ENCODE measurements around the gene SNRPF. TPM values are rescaled to one million over a fixed set of nuclear protein-coding genes. Genes with fewer than 3 reads are reported as not detected.

SNRPF gene
- total RNA-seq, 4 donors from 2014 or later = 3.8 to 13.9 (median 4.1) TPM

GRCh38 chr12:95830335-95831089 lies 28.2 kb upstream of the SNRPF start:
- no peak for TF ChIP-seq CTCF (IDR thresholded peaks at IDR 0.05; ENCODE audit: low read depth)

GRCh38 chr12:95834572-95834971 lies 24.2 kb upstream of the SNRPF start:
- no peak for TF ChIP-seq CTCF (IDR thresholded peaks at IDR 0.05; ENCODE audit: low read depth)

- TF ChIP-seq CTCF (IDR thresholded peaks at IDR 0.05; ENCODE audit: low read depth) = no peak
Measured at GRCh38 chr12:95836185-95836609, 22.6 kb upstream of the SNRPF start.

GRCh38 chr12:95836630-95837239 lies 22.0 kb upstream of the SNRPF start:
- no peak for TF ChIP-seq CTCF (IDR thresholded peaks at IDR 0.05; ENCODE audit: low read depth)

GRCh38 chr12:95837240-95838038 lies 21.3 kb upstream of the SNRPF start:
- no peak for TF ChIP-seq CTCF (IDR thresholded peaks at IDR 0.05; ENCODE audit: low read depth)

- no peak for TF ChIP-seq CTCF (IDR thresholded peaks at IDR 0.05; ENCODE audit: low read depth)
Measured at GRCh38 chr12:95838125-95838524, 20.6 kb upstream of the SNRPF start.

Measured in subcutaneous adipose tissue (tissue), 4 donors.